MM.1S (cell line): ENCODE data around the gene RPS6KA2.

ENCODE experiments used
- DNase-seq: peaks from one replicate; pipeline ENCODE4 v3.0.0-alpha.2; 2015
- H2AFZ ChIP-seq: fragments of 300-600 bp; sonication (generic); 2 replicates; pipeline ENCODE4 v1.6.0; 2016; ENCODE audit warnings: antibody characterized with exemption, low read length
- H3F3A ChIP-seq: fragments of 300-600 bp; sonication (generic); 2 replicates; pipeline ENCODE4 v1.6.1; 2016; ENCODE audit warnings: mild to moderate bottlenecking, antibody characterized with exemption, low read length, moderate library complexity, mixed read lengths; ENCODE audit not compliant: insufficient read depth
- H3K27ac ChIP-seq: fragments of 300-600 bp; sonication (generic); 2 replicates; pipeline ENCODE4 v1.5.1; 2016; ENCODE audit warnings: mild to moderate bottlenecking, low read length
- H3K27me3 ChIP-seq: fragments of 300-600 bp; sonication (generic); replicated peaks from 2 replicates; pipeline ENCODE4 v1.6.0; 2016; ENCODE audit warnings: low read length; ENCODE audit not compliant: insufficient read depth
- H3K36me3 ChIP-seq: fragments of 300-600 bp; sonication (generic); replicated peaks from 2 replicates; pipeline ENCODE4 v1.6.1; 2016; ENCODE audit warnings: mild to moderate bottlenecking, low read length, mixed read lengths; ENCODE audit not compliant: insufficient read depth
- H3K4me1 ChIP-seq: fragments of 300-600 bp; sonication (generic); 2 replicates; pipeline ENCODE4 v1.6.1; 2016; ENCODE audit warnings: low read length, mixed read lengths
- H3K4me2 ChIP-seq: fragments of 300-600 bp; sonication (generic); 2 replicates; pipeline ENCODE4 v1.6.0; 2016; ENCODE audit warnings: low read depth, low read length
- H3K4me3 ChIP-seq: fragments of 300-600 bp; sonication (generic); 2 replicates; pipeline ENCODE4 v1.5.1; 2016; ENCODE audit warnings: low read length, mixed read lengths
- H3K79me2 ChIP-seq: fragments of 300-600 bp; sonication (generic); 2 replicates; pipeline ENCODE4 v1.6.1; 2016; ENCODE audit warnings: mixed run types, low read length, mixed read lengths
- H3K9ac ChIP-seq: fragments of 300-600 bp; sonication (generic); 2 replicates; pipeline ENCODE4 v1.6.1; 2016; ENCODE audit warnings: low read length, mixed read lengths
- H3K9me2 ChIP-seq: fragments of 300-600 bp; sonication (generic); replicated peaks from 2 replicates; pipeline ENCODE4 v1.6.1; 2016; ENCODE audit warnings: mild to moderate bottlenecking, low read length, mixed read lengths; ENCODE audit not compliant: insufficient read depth
- H3K9me3 ChIP-seq: fragments of 300-600 bp; sonication (generic); replicated peaks from 2 replicates; pipeline ENCODE4 v1.6.1; 2016; ENCODE audit warnings: mild to moderate bottlenecking, low read length, mixed read lengths; ENCODE audit not compliant: insufficient read depth
- H4K20me1 ChIP-seq: fragments of 300-600 bp; sonication (generic); 2 replicates; pipeline ENCODE4 v1.6.1; 2016; ENCODE audit warnings: mild to moderate bottlenecking, low read length, moderate library complexity, mixed read lengths; ENCODE audit not compliant: insufficient read depth
- EZH2 ChIP-seq: fragments of 300-600 bp; sonication (generic); optimal IDR thresholded peaks from 2 replicates; pipeline ENCODE3; 2017; ENCODE audit warnings: low read depth, mild to moderate bottlenecking, antibody characterized with exemption, low read length, mixed read lengths
- EZH2phosphoT487 ChIP-seq: fragments of 300-600 bp; sonication (generic); IDR thresholded peaks from 2 replicates; pipeline ENCODE4 v1.6.1; 2018; ENCODE audit warnings: antibody characterized with exemption, low read length
- TF ChIP-seq, protein P1 (sequence below): fragments of 300-600 bp; sonication (generic); IDR thresholded peaks from 2 replicates; pipeline ENCODE4 v1.5.1; 2016; ENCODE audit warnings: antibody characterized with exemption, low read length, mixed read lengths

The RPS6KA2 gene

DNA sequence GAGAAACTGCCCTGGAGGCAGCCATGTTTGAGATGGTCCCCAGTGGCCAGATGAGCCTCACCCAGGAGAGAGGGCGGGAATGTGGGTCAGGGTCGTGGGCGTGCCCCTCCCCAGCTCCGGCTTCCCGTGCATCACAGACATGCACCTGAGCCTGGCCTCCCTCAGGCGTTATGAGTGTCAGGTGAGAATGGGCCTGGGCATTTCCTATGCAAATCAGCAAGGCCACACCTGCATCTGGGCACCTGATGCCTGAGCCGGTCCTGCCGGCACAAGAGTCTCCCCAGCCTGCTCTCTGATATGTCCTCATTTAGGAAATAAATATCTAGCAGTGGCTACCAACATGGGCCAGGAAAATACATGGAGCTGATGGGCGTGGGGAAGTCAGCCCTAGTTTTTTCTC, 123.0 kb downstream of the RPS6KA2 start:
- H3K27ac ChIP-seq, result no peak overlapping the region
- H3K4me1 ChIP-seq, result no peaks in the 10 kb centered on the region
- no peaks in the 10 kb centered on the region for H4K20me1 ChIP-seq
- H3K9me2 ChIP-seq, result no peaks in the 10 kb centered on the region
- no peak overlapping the region for H3K4me3 ChIP-seq
- H3K79me2 ChIP-seq, result no peaks in the 10 kb centered on the region
- H3K9me3 ChIP-seq, result no peaks in the 10 kb centered on the region
- no peak overlapping the region for H3K9ac ChIP-seq
- DNase-seq, result no peak
- no peak for TF ChIP-seq EZH2
- no peak for TF ChIP-seq EZH2phosphoT487
- TF ChIP-seq, protein P1, sequence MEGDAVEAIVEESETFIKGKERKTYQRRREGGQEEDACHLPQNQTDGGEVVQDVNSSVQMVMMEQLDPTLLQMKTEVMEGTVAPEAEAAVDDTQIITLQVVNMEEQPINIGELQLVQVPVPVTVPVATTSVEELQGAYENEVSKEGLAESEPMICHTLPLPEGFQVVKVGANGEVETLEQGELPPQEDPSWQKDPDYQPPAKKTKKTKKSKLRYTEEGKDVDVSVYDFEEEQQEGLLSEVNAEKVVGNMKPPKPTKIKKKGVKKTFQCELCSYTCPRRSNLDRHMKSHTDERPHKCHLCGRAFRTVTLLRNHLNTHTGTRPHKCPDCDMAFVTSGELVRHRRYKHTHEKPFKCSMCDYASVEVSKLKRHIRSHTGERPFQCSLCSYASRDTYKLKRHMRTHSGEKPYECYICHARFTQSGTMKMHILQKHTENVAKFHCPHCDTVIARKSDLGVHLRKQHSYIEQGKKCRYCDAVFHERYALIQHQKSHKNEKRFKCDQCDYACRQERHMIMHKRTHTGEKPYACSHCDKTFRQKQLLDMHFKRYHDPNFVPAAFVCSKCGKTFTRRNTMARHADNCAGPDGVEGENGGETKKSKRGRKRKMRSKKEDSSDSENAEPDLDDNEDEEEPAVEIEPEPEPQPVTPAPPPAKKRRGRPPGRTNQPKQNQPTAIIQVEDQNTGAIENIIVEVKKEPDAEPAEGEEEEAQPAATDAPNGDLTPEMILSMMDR, result no peak
- H3F3A ChIP-seq, result no peaks in the 10 kb centered on the region
- no peaks in the 10 kb centered on the region for H3K36me3 ChIP-seq
- no peaks in the 10 kb centered on the region for H3K27me3 ChIP-seq
- H3K4me2 ChIP-seq, result no peak overlapping the region
- H2AFZ ChIP-seq, result no peak overlapping the region

DNA sequence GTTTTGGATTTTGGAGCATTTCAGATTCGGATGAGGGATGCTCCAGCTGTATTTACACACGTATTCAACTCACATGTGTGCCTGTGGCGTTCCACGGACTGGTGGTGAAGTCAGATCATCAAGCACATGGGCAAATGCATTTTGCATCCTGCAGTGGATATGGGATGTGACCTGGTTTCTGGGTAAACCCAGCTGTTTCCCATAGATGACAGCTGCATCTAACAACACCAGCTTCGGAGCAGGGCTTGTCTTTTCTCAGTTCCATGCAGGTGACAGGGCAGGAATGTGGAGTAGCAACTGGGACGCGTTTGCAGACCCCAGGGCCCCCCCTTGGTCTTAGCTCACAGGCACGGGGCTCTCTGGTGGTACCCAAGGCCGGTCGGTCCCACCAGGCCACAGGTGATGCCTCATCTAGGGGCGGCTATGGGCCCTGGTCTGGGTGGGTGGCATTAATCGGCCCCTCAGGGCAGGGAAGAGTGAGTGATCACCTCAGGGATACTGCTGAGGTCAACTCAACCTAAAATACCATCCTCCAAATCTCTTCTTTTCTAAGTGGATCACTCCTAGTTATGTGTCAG, 123.8 kb downstream of the RPS6KA2 start:
- no peaks in the 10 kb centered on the region for H3F3A ChIP-seq
- no peaks in the 10 kb centered on the region for H3K9me2 ChIP-seq
- TF ChIP-seq, protein P1, result no peak
- TF ChIP-seq EZH2 (no peak), EZH2phosphoT487 (no peak)
- H3K27me3 ChIP-seq, result no peaks in the 10 kb centered on the region
- no peak overlapping the region for H2AFZ ChIP-seq
- H3K36me3 ChIP-seq, result no peaks in the 10 kb centered on the region
- no peak overlapping the region for H3K4me2 ChIP-seq
- no peaks in the 10 kb centered on the region for H3K79me2 ChIP-seq
- H3K4me1 ChIP-seq, result no peaks in the 10 kb centered on the region
- no peaks in the 10 kb centered on the region for H3K9me3 ChIP-seq
- no peak overlapping the region for H3K4me3 ChIP-seq
- no peak overlapping the region for H3K27ac ChIP-seq
- no peaks in the 10 kb centered on the region for H4K20me1 ChIP-seq
- no peak overlapping the region for H3K9ac ChIP-seq
- no peak for DNase-seq

DNA sequence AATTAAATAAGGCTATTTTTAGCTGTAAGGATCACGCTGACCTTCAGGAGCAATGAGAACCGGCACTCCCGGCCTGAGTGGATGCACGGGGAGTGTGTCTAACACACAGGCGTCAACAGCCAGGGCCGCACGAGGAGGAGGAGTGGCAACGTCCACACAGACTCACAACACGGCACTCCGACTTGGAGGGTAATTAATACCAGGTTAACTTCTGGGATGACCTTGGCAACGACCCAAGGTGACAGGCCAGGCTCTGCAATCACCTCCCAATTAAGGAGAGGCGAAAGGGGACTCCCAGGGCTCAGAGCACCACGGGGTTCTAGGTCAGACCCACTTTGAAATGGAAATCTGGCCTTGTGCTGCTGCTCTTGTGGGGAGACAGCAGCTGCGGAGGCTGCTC, 124.6 kb downstream of the RPS6KA2 start:
- Histone ChIP-seq H3K4me1 (no peaks in the 10 kb centered on the region), H4K20me1 (no peaks in the 10 kb centered on the region), H3K9me3 (no peaks in the 10 kb centered on the region), H3K9ac (no peak overlapping the region), H3K4me3 (no peak overlapping the region), H2AFZ (no peak overlapping the region), H3K27ac (no peak overlapping the region), H3K79me2 (no peaks in the 10 kb centered on the region), H3K4me2 (no peak overlapping the region), H3F3A (no peaks in the 10 kb centered on the region), H3K27me3 (no peaks in the 10 kb centered on the region), H3K9me2 (no peaks in the 10 kb centered on the region), H3K36me3 (no peaks in the 10 kb centered on the region)
- no peak for DNase-seq
- TF ChIP-seq, protein P1, result no peak
